Limb (tissue), 2 donors: ENCODE data around the gene PTPRN2.
"Not testable (repeated sequence)": the region's sequence is repeated elsewhere in the genome, so short reads cannot be mapped to it uniquely, and the experiment has no call there.

ENCODE experiments used
- DNase-seq, 2 donors: peaks; one replicate each; pipeline ENCODE4 v3.0.0-alpha.2; 2016; ENCODE audit errors: extremely low spot score in 2 of 2

The PTPRN2 gene

GRCh38 chr7:158443688-158444483 lies 143.7 kb downstream of the PTPRN2 start:
- DNase-seq, result no peak

- no peak for DNase-seq
These were observed 144.5 kb downstream of the PTPRN2 start for GRCh38 chr7:158443014-158443687.

GRCh38 chr7:158442260-158442659 lies 145.4 kb downstream of the PTPRN2 start:
- DNase-seq, result no peak

- DNase-seq, result no peak
These were observed 148.6 kb downstream of the PTPRN2 start for GRCh38 chr7:158439035-158439434.

GRCh38 chr7:158432369-158433341 lies 155.0 kb downstream of the PTPRN2 start:
- no peak for DNase-seq

GRCh38 chr7:158431941-158432347 lies 155.7 kb downstream of the PTPRN2 start:
- DNase-seq, result no peak

GRCh38 chr7:158431055-158431940 lies 156.3 kb downstream of the PTPRN2 start:
- no peak for DNase-seq

- DNase-seq, result no peak
These were observed 157.2 kb downstream of the PTPRN2 start for GRCh38 chr7:158430308-158431034.

GRCh38 chr7:158428837-158429753 lies 158.5 kb downstream of the PTPRN2 start:
- no peak for DNase-seq

- DNase-seq, result no peak
These were observed 159.3 kb downstream of the PTPRN2 start for GRCh38 chr7:158428131-158428836.

- DNase-seq, result not testable (repeated sequence)
These were observed 161.9 kb downstream of the PTPRN2 start for GRCh38 chr7:158425676-158426075.

GRCh38 chr7:158424531-158424930 lies 163.1 kb downstream of the PTPRN2 start:
- no peak for DNase-seq

- DNase-seq, result no peak
These were observed 163.6 kb downstream of the PTPRN2 start for GRCh38 chr7:158424011-158424410.

GRCh38 chr7:158422887-158423560 lies 164.6 kb downstream of the PTPRN2 start:
- DNase-seq, result no peak

GRCh38 chr7:158422196-158422886 lies 165.3 kb downstream of the PTPRN2 start:
- DNase-seq, result no peak

- DNase-seq, result no peak
These were observed 166.3 kb downstream of the PTPRN2 start for GRCh38 chr7:158421361-158421760.
